Measurements from ENCODE around the gene PDE7B. TPM values are rescaled to one million over a fixed set of nuclear protein-coding genes. Genes with fewer than 3 reads are reported as not detected.

Gene PDE7B
- total and polyA plus RNA-seq, 9 of the 15 experiments (the other 6 are each of a cell fraction or from before 2014, with no cell fraction given), result 0.01 TPM; not detected in 8

GRCh38 chr6:135870722-135871121 lies 19.2 kb downstream of the PDE7B start:
- FAIRE-seq (no peak), ATAC-seq (no peak), DNase-seq (ENCODE audit: extremely low read depth in 1 of 4, low spot score in 3 of 4) (no peak)
- no peaks in the 10 kb centered on the region for H3K9me1 ChIP-seq (ENCODE audit: control insufficient read depth, insufficient read depth, low read length)
- no peak overlapping the region for H3K4me2 ChIP-seq (ENCODE audit: insufficient read depth, low read length)
- no peak overlapping the region for H3K9ac ChIP-seq (ENCODE audit: insufficient read depth in 1 of 2, low read depth in 2 of 2, low read length in 2 of 2)
- TF ChIP-seq RNF2 (IDR thresholded peaks at IDR 0.05), result no peak
- TF ChIP-seq ZNF384 (IDR thresholded peaks at IDR 0.05; ENCODE audit: low read depth, low read length), result no peak
- no peak for TF ChIP-seq TARDBP (IDR thresholded peaks at IDR 0.05)
- no peak for TF ChIP-seq ZNF449 (CRISPR knock-in tag; IDR thresholded peaks at IDR 0.05)
- no peak for TF ChIP-seq ZNF57 (CRISPR knock-in tag; IDR thresholded peaks at IDR 0.05)
- intact Hi-C loops (cut with micrococcal nuclease) (no loop called here), in situ Hi-C loops (cut with MboI) (no loop called here)
- 0% methylated on average over 2 of the region's 2 CpGs for WGBS (ENCODE audit: insufficient coverage, low coverage, missing lambda C conversion rate)
- H2AFZ ChIP-seq (ENCODE audit: low read depth, low read length), result no peak overlapping the region
- no peaks in the 10 kb centered on the region for H4K20me1 ChIP-seq (replicated peaks; ENCODE audit: control insufficient read depth, insufficient read depth, low read length)
- H3K27ac ChIP-seq (ENCODE audit: extremely low read depth, low read depth, low read length), result no peak overlapping the region
- POLR2A ChIA-PET, result no interaction called here
- BruUV-seq (replicated peaks), result no TSS peak
- H3K9me3 ChIP-seq (replicated peaks; ENCODE audit: control insufficient read depth, insufficient read depth, low read depth, low read length), result no peaks in the 10 kb centered on the region
- H3K4me1 ChIP-seq (replicated peaks in 1 of 2; ENCODE audit: control insufficient read depth in 2 of 2, insufficient read depth in 2 of 2, low read length in 2 of 2), result no peaks in the 10 kb centered on the region
- H3K27me3 ChIP-seq (ENCODE audit: control insufficient read depth in 2 of 2, insufficient read depth in 2 of 2, low read length in 2 of 2), result no peaks in the 10 kb centered on the region
- no peak overlapping the region for H3K4me3 ChIP-seq
- H3K79me2 ChIP-seq (ENCODE audit: control insufficient read depth, insufficient read depth, low read length), result no peaks in the 10 kb centered on the region
- CTCF ChIA-PET (ENCODE audit: low intra/inter-chr PET ratio), result no interaction called here
- no peaks in the 10 kb centered on the region for H3K36me3 ChIP-seq (ENCODE audit: control insufficient read depth, insufficient read depth, low read length)

GRCh38 chr6:135871296-135871695 lies 19.8 kb downstream of the PDE7B start:
- H3K9ac ChIP-seq (ENCODE audit: insufficient read depth in 1 of 2, low read depth in 2 of 2, low read length in 2 of 2), result no peak overlapping the region
- ChIA-PET POLR2A (no interaction called here), CTCF (ENCODE audit: low intra/inter-chr PET ratio) (no interaction called here)
- no peaks in the 10 kb centered on the region for H3K9me1 ChIP-seq (ENCODE audit: control insufficient read depth, insufficient read depth, low read length)
- no peaks in the 10 kb centered on the region for H3K79me2 ChIP-seq (ENCODE audit: control insufficient read depth, insufficient read depth, low read length)
- no peak overlapping the region for H3K27ac ChIP-seq (ENCODE audit: extremely low read depth, low read depth, low read length)
- DNase-seq (ENCODE audit: extremely low read depth in 1 of 4, low spot score in 3 of 4), result no peak
- H3K27me3 ChIP-seq (ENCODE audit: control insufficient read depth in 2 of 2, insufficient read depth in 2 of 2, low read length in 2 of 2), result 0 out of 5 replicates have a peak, but pooled peaks cover 0 to 3% of the 10 kb centered on the region in 2 experiments
- H3K9me3 ChIP-seq (replicated peaks; ENCODE audit: control insufficient read depth, insufficient read depth, low read depth, low read length), result no peaks in the 10 kb centered on the region
- H3K4me1 ChIP-seq (replicated peaks in 1 of 2; ENCODE audit: control insufficient read depth in 2 of 2, insufficient read depth in 2 of 2, low read length in 2 of 2), result no peaks in the 10 kb centered on the region
- no peak for ATAC-seq
- no peaks in the 10 kb centered on the region for H3K36me3 ChIP-seq (ENCODE audit: control insufficient read depth, insufficient read depth, low read length)
- no peak overlapping the region for H2AFZ ChIP-seq (ENCODE audit: low read depth, low read length)
- intact Hi-C loops (cut with micrococcal nuclease) (no loop called here), in situ Hi-C loops (cut with MboI) (no loop called here)
- FAIRE-seq, result no peak
- no peaks in the 10 kb centered on the region for H4K20me1 ChIP-seq (replicated peaks; ENCODE audit: control insufficient read depth, insufficient read depth, low read length)
- 0% methylated on average over 1 of the region's 1 CpG for WGBS (ENCODE audit: insufficient coverage, low coverage, missing lambda C conversion rate)
- no peak overlapping the region for H3K4me3 ChIP-seq
- no TSS peak for BruUV-seq (replicated peaks)
- H3K4me2 ChIP-seq (ENCODE audit: insufficient read depth, low read length), result no peak overlapping the region
- TF ChIP-seq YY1 (IDR thresholded peaks at IDR 0.05; ENCODE audit: borderline replicate concordance in 1 of 3, control insufficient read depth in 1 of 3, extremely low read depth in 1 of 3, insufficient read depth in 3 of 3, insufficient read length in 1 of 3, insufficient replicate concordance in 2 of 3, low read depth in 1 of 3, low read length in 2 of 3) (no peak), BRD9 (IDR thresholded peaks at IDR 0.05; ENCODE audit: low read depth, partially characterized antibody) (no peak), ZNF165 (CRISPR knock-in tag; IDR thresholded peaks at IDR 0.05; ENCODE audit: borderline replicate concordance) (no peak), PRMT5 (CRISPR knock-in tag; IDR thresholded peaks at IDR 0.05) (no peak), PTRF (tag; IDR thresholded peaks at IDR 0.05) (no peak), MECOM (CRISPR knock-in tag; IDR thresholded peaks at IDR 0.05) (no peak), HNRNPLL (IDR thresholded peaks at IDR 0.05; ENCODE audit: low read depth, low read length, poor library complexity, severe bottlenecking) (no peak), MIER1 (IDR thresholded peaks at IDR 0.05; ENCODE audit: low read depth) (no peak), ZNF239 (CRISPR knock-in tag; IDR thresholded peaks at IDR 0.05) (no peak), SFPQ (IDR thresholded peaks at IDR 0.05; ENCODE audit: low read depth, low read length) (no peak)
